Upper lobe of left lung (tissue), 6 donors: ENCODE measurements around the gene PTPRA. TPM values are rescaled to one million over a fixed set of nuclear protein-coding genes. Genes with fewer than 3 reads are reported as not detected.
"Not testable (repeated sequence)": the region's sequence is repeated elsewhere in the genome, so short reads cannot be mapped to it uniquely, and the experiment has no call there.

Experiments
- ATAC-seq, 2 donors: fragments of 200-7000 bp; cut with Tn5 transposase; one replicate each; pipeline ENCODE4 v1.9.1; 2022; ENCODE audit warnings: mild to moderate bottlenecking in 2 of 2, moderate library complexity in 2 of 2; ENCODE audit not compliant: low FRiP score in 2 of 2
- DNase-seq, 2 donors: peaks; one replicate each; pipeline ENCODE4 v3.0.0-alpha.2; 2019 to 2020
- H3K27ac ChIP-seq, 4 donors: fragments of 200-600 bp; sonication (generic); one replicate each; pipeline ENCODE4 v1.5.1; 2016 to 2019
- H3K27me3 ChIP-seq, 4 donors: fragments of 200-600 bp; sonication (generic); one replicate each; pipeline ENCODE4 v1.5.1; 2017 to 2019
- H3K36me3 ChIP-seq, 4 donors: fragments of 200-600 bp; sonication (generic); one replicate each; pipeline ENCODE4 v1.5.1; 2016 to 2019
- H3K4me1 ChIP-seq, 4 donors: fragments of 200-600 bp; sonication (generic); one replicate each; pipeline ENCODE4 v1.5.1; 2018 to 2019
- H3K4me3 ChIP-seq, 4 donors: fragments of 200-600 bp; sonication (generic); one replicate each; pipeline ENCODE4 v1.5.1; 2017 to 2019; ENCODE audit warnings: mild to moderate bottlenecking in 2 of 4, moderate library complexity in 1 of 4
- H3K9me3 ChIP-seq, 4 donors: fragments of 200-600 bp; sonication (generic); one replicate each; pipeline ENCODE4 v1.5.1; 2018 to 2019
- CTCF ChIP-seq, 6 experiments: fragments of 450-650 bp in 4 of 6; fragments of 200-600 bp in 2 of 6; sonication (generic) in 2 of 6; IDR thresholded peaks; one replicate each; pipeline ENCODE4 v1.5.1; 2016 to 2019; ENCODE audit warnings: antibody characterized with exemption in 6 of 6
- EP300 ChIP-seq, 4 donors: sonication (generic); formaldehyde crosslinking; IDR thresholded peaks; one replicate each; pipeline ENCODE4 v1.5.1; 2017; ENCODE audit warnings: antibody characterized with exemption in 4 of 4, control low read depth in 2 of 4
- POLR2A ChIP-seq, 4 donors: fragments of 450-650 bp; IDR thresholded peaks; one replicate each; pipeline ENCODE4 v1.5.1; 2016 to 2017; ENCODE audit warnings: antibody characterized with exemption in 4 of 4, mild to moderate bottlenecking in 2 of 4
- POLR2AphosphoS5 ChIP-seq, 2 donors: sonication (generic); formaldehyde crosslinking; IDR thresholded peaks; one replicate each; pipeline ENCODE4 v1.5.1; 2017; ENCODE audit warnings: antibody characterized with exemption in 2 of 2
- WGBS, 2 donors: methylation state at CpG; one replicate each; pipeline ENCODE4 v1.1.5; 2017 to 2018; 5-methylcytosine and 5-hydroxymethylcytosine counted together
- total RNA-seq, 6 donors: library from RNA; depleted of rRNA in 4 of 6; stranded (reverse); fragments of >200 nt in 4 of 6; gene quantifications; one replicate each; pipeline versions ENCODE4 v1.1.0 to v1.2.1, GENCODE V29; 2016 to 2021
- donor health status: DM: no; HTN: no; CAD: no; lungs with moderate emphysema.
- donor health status: DM: no; HTN: yes; CAD: no; lungs with severe emphysema.

PTPRA gene
- total RNA-seq, 6 donors from 2014 or later = 22.0 to 60.3 (median 51.1) TPM

- H3K9me3 ChIP-seq = no peaks in the 10 kb centered on the region
- peaks cover 6 to 69% (median 25%) of the 10 kb centered on the region in 4 donors for H3K36me3 ChIP-seq
- no peaks in the 10 kb centered on the region for H3K27me3 ChIP-seq
- no peak overlapping the region for H3K27ac ChIP-seq
- no peak for TF ChIP-seq POLR2AphosphoS5 (IDR thresholded peaks at IDR 0.05)
- no peaks in the 10 kb centered on the region for H3K4me1 ChIP-seq
- DNase-seq (no peak), ATAC-seq (no peak)
- no peak overlapping the region for H3K4me3 ChIP-seq
- 89 to 94% methylated on average over 3 of the region's 3 CpGs for WGBS, 2 donors
Measured at GRCh38 chr20:3011752-3012151, 138.5 kb downstream of the PTPRA start.

- peaks cover 0 to 60% (median 22%) of the 10 kb centered on the region in 4 donors for H3K36me3 ChIP-seq
- WGBS, 2 donors = 96 to 98% methylated on average over 5 of the region's 5 CpGs
- DNase-seq (no peak), ATAC-seq (no peak)
- TF ChIP-seq CTCF (IDR thresholded peaks at IDR 0.05) (no peak), EP300 (IDR thresholded peaks at IDR 0.05) (no peak), POLR2AphosphoS5 (IDR thresholded peaks at IDR 0.05) (no peak), POLR2A (IDR thresholded peaks at IDR 0.05) (no peak)
- H3K27me3 ChIP-seq = no peaks in the 10 kb centered on the region
- H3K4me3 ChIP-seq = no peak overlapping the region
- no peaks in the 10 kb centered on the region for H3K9me3 ChIP-seq
- H3K4me1 ChIP-seq = no peaks in the 10 kb centered on the region
- H3K27ac ChIP-seq = no peak overlapping the region
Measured at GRCh38 chr20:3013771-3014170, 140.5 kb downstream of the PTPRA start.

GRCh38 chr20:3014179-3014578 is 140.9 kb downstream of the PTPRA start:
- TF ChIP-seq POLR2AphosphoS5 (IDR thresholded peaks at IDR 0.05) = no peak
- TF ChIP-seq POLR2A (IDR thresholded peaks at IDR 0.05) = no peak
- TF ChIP-seq EP300 (IDR thresholded peaks at IDR 0.05) = no peak
- no peak for TF ChIP-seq CTCF (IDR thresholded peaks at IDR 0.05)
- no peak overlapping the region for H3K27ac ChIP-seq
- H3K27me3 ChIP-seq = no peaks in the 10 kb centered on the region
- H3K4me3 ChIP-seq = no peak overlapping the region
- DNase-seq (no peak), ATAC-seq (no peak)
- no peaks in the 10 kb centered on the region for H3K4me1 ChIP-seq
- WGBS, 2 donors = 92 to 97% methylated on average over 7 of the region's 7 CpGs
- H3K9me3 ChIP-seq = no peaks in the 10 kb centered on the region
- H3K36me3 ChIP-seq = peaks cover 0 to 59% (median 21%) of the 10 kb centered on the region in 4 donors

GRCh38 chr20:3014662-3015061 is 141.4 kb downstream of the PTPRA start:
- WGBS, 2 donors = 79 to 92% methylated on average over 3 of the region's 3 CpGs
- Histone ChIP-seq H3K27me3 (no peaks in the 10 kb centered on the region), H3K36me3 (peaks cover 0 to 54% (median 21%) of the 10 kb centered on the region in 4 donors), H3K4me1 (no peaks in the 10 kb centered on the region), H3K4me3 (no peak overlapping the region), H3K27ac (no peak overlapping the region), H3K9me3 (no peaks in the 10 kb centered on the region)
- ATAC-seq (no peak), DNase-seq (no peak)
- TF ChIP-seq EP300 (IDR thresholded peaks at IDR 0.05) (no peak), POLR2AphosphoS5 (IDR thresholded peaks at IDR 0.05) (no peak), CTCF (IDR thresholded peaks at IDR 0.05) (no peak), POLR2A (IDR thresholded peaks at IDR 0.05) (no peak)

- not testable (repeated sequence) for H3K27me3 ChIP-seq, H3K4me3 ChIP-seq, ATAC-seq, H3K9me3 ChIP-seq, H3K4me1 ChIP-seq, H3K27ac ChIP-seq, DNase-seq
- 88 to 93% methylated on average over 5 of the region's 5 CpGs for WGBS, 2 donors
- H3K36me3 ChIP-seq = peaks cover 0 to 49% (median 21%) of the 10 kb centered on the region in 4 donors
Measured at GRCh38 chr20:3015302-3015701, 142.0 kb downstream of the PTPRA start.

- Histone ChIP-seq H3K4me1 (no peaks in the 10 kb centered on the region), H3K27ac (no peak overlapping the region), H3K4me3 (no peak overlapping the region), H3K9me3 (no peaks in the 10 kb centered on the region), H3K27me3 (no peaks in the 10 kb centered on the region), H3K36me3 (peaks cover 10 to 68% (median 56%) of the 10 kb centered on the region in 4 donors)
- TF ChIP-seq POLR2AphosphoS5 (IDR thresholded peaks at IDR 0.05) (no peak), EP300 (IDR thresholded peaks at IDR 0.05) (no peak), POLR2A (IDR thresholded peaks at IDR 0.05) (no peak), CTCF (IDR thresholded peaks at IDR 0.05) (no peak)
- WGBS, 2 donors = 95 to 96% methylated on average over 3 to 4 of the region's 4 CpGs
- DNase-seq (no peak), ATAC-seq (no peak)
Measured at GRCh38 chr20:3021327-3021726, 148.0 kb downstream of the PTPRA start.
